ENCODE results near the gene SHANK3. TPM values are rescaled to one million over a fixed set of nuclear protein-coding genes. Genes with fewer than 3 reads are reported as not detected.

Gene SHANK3
- polyA plus RNA-seq, 1 of the 3 experiments (the other 2 are of a cell fraction), result 1.5 TPM

GRCh38 chr22:50683086-50683993, 10.7 kb downstream of the SHANK3 start:
- DNase-seq, result peak; percentile 73
- Histone ChIP-seq H2AFZ (ENCODE audit: low read depth) (no peak overlapping the region), H3K4me1 (ENCODE audit: control insufficient read depth in 1 of 2, insufficient read depth in 2 of 2, low read depth in 1 of 2, low read length in 1 of 2) (no peaks in the 10 kb centered on the region), H3K79me2 (ENCODE audit: insufficient read depth) (no peaks in the 10 kb centered on the region), H3K4me3 (ENCODE audit: low read depth in 2 of 2, low read length in 1 of 2) (no peak overlapping the region), H3K9ac (no peak overlapping the region), H3K9me2 (no peaks in the 10 kb centered on the region), H3K27ac (ENCODE audit: low read depth in 2 of 2, low read length in 1 of 2) (no peak overlapping the region), H3K4me2 (no peak overlapping the region), H3F3A (replicated peaks; ENCODE audit: insufficient read depth) (no peaks in the 10 kb centered on the region), H3K9me3 (no peaks in the 10 kb centered on the region), H3K36me3 (replicated peaks in 1 of 2; ENCODE audit: control insufficient read depth in 1 of 2, insufficient read depth in 2 of 2, low read length in 1 of 2) (no peaks in the 10 kb centered on the region), H4K20me1 (ENCODE audit: insufficient read depth) (no peaks in the 10 kb centered on the region), H3K27me3 (ENCODE audit: insufficient read depth) (no peaks in the 10 kb centered on the region)
- CTCF ChIA-PET, result no interaction called here
- WGBS (ENCODE audit: low lambda C conversion rate), result 80% methylated on average over 21 of the region's 21 CpGs
- no peak for TF ChIP-seq NFIC (IDR thresholded peaks at IDR 0.05; ENCODE audit: borderline replicate concordance)
- TF ChIP-seq SMC3 (IDR thresholded peaks at IDR 0.05; ENCODE audit: low read depth, low read length), result no peak
- TF ChIP-seq, protein P1, sequence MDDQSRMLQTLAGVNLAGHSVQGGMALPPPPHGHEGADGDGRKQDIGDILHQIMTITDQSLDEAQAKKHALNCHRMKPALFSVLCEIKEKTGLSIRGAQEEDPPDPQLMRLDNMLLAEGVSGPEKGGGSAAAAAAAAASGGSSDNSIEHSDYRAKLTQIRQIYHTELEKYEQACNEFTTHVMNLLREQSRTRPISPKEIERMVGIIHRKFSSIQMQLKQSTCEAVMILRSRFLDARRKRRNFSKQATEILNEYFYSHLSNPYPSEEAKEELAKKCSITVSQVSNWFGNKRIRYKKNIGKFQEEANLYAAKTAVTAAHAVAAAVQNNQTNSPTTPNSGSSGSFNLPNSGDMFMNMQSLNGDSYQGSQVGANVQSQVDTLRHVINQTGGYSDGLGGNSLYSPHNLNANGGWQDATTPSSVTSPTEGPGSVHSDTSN (IDR thresholded peaks at IDR 0.05), result no peak
- no peak for TF ChIP-seq CTCF (IDR thresholded peaks at IDR 0.05)
- TF ChIP-seq RAD21 (IDR thresholded peaks at IDR 0.05; ENCODE audit: low read length), result no peak
- no peak for TF ChIP-seq USF1 (IDR thresholded peaks at IDR 0.05; ENCODE audit: borderline replicate concordance, low read depth)
- no peak for TF ChIP-seq GATA2 (CRISPR knock-in tag; IDR thresholded peaks at IDR 0.05)
- no peak for TF ChIP-seq RFX5 (IDR thresholded peaks at IDR 0.05; ENCODE audit: low read length)
- TF ChIP-seq EP300 (IDR thresholded peaks at IDR 0.05; ENCODE audit: borderline replicate concordance in 1 of 2, low read depth in 1 of 2, low read length in 1 of 2), result no peak
- no peak for TF ChIP-seq NRF1 (IDR thresholded peaks at IDR 0.05; ENCODE audit: low read depth, low read length)
- TF ChIP-seq SIN3A (IDR thresholded peaks at IDR 0.05; ENCODE audit: borderline replicate concordance, low read depth, low read length), result no peak
- no peak for TF ChIP-seq ZBTB33 (IDR thresholded peaks at IDR 0.05; ENCODE audit: borderline replicate concordance, low read depth)
- TF ChIP-seq ELF1 (IDR thresholded peaks at IDR 0.05), result no peak
- TF ChIP-seq IRF3 (IDR thresholded peaks at IDR 0.05; ENCODE audit: low read depth, low read length), result no peak
- no peak for TF ChIP-seq FOXM1 (IDR thresholded peaks at IDR 0.05; ENCODE audit: low read depth)
- POLR2A ChIA-PET, result no interaction called here
